GM19193 (cell line): Measurements from ENCODE around the gene PRSS22.

Experiments
- POLR2A ChIP-seq: IDR thresholded peaks from 4 replicates; pipeline ENCODE4 v1.6.1; 2011; ENCODE audit not compliant: insufficient read depth, insufficient read length; ENCODE audit errors: extremely low read depth

The PRSS22 gene

GRCh38 chr16:2827831-2828520, 30.0 kb downstream of the PRSS22 start:
- TF ChIP-seq POLR2A = no peak

GRCh38 chr16:2827374-2827791, 30.6 kb downstream of the PRSS22 start:
- no peak for TF ChIP-seq POLR2A

- no peak for TF ChIP-seq POLR2A
Measured at GRCh38 chr16:2826591-2827373, 31.2 kb downstream of the PRSS22 start.

- TF ChIP-seq POLR2A = no peak
Measured at GRCh38 chr16:2825906-2826305, 32.1 kb downstream of the PRSS22 start.

GRCh38 chr16:2825049-2825742, 32.8 kb downstream of the PRSS22 start:
- TF ChIP-seq POLR2A = no peak

- no peak for TF ChIP-seq POLR2A
Measured at GRCh38 chr16:2824626-2825025, 33.3 kb downstream of the PRSS22 start.

- no peak for TF ChIP-seq POLR2A
Measured at GRCh38 chr16:2822496-2822895, 35.5 kb downstream of the PRSS22 start.

GRCh38 chr16:2822158-2822495, 35.8 kb downstream of the PRSS22 start:
- no peak for TF ChIP-seq POLR2A

GRCh38 chr16:2821487-2822157, 36.3 kb downstream of the PRSS22 start:
- no peak for TF ChIP-seq POLR2A

GRCh38 chr16:2820836-2821486, 37.0 kb downstream of the PRSS22 start:
- TF ChIP-seq POLR2A = no peak

GRCh38 chr16:2819939-2820835, 37.8 kb downstream of the PRSS22 start:
- no peak for TF ChIP-seq POLR2A

- TF ChIP-seq POLR2A = no peak
Measured at GRCh38 chr16:2819179-2819938, 38.6 kb downstream of the PRSS22 start.

- no peak for TF ChIP-seq POLR2A
Measured at GRCh38 chr16:2818272-2818876, 39.6 kb downstream of the PRSS22 start.
